GM15510 (cell line): ENCODE results near the gene KCNK10.

Experiments
- POLR2A ChIP-seq: IDR thresholded peaks from 3 replicates; pipeline ENCODE4 v1.6.1; 2011; ENCODE audit warnings: borderline replicate concordance; ENCODE audit not compliant: insufficient read length; ENCODE audit errors: extremely low read depth

Gene KCNK10, protein sequence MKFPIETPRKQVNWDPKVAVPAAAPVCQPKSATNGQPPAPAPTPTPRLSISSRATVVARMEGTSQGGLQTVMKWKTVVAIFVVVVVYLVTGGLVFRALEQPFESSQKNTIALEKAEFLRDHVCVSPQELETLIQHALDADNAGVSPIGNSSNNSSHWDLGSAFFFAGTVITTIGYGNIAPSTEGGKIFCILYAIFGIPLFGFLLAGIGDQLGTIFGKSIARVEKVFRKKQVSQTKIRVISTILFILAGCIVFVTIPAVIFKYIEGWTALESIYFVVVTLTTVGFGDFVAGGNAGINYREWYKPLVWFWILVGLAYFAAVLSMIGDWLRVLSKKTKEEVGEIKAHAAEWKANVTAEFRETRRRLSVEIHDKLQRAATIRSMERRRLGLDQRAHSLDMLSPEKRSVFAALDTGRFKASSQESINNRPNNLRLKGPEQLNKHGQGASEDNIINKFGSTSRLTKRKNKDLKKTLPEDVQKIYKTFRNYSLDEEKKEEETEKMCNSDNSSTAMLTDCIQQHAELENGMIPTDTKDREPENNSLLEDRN

DNA sequence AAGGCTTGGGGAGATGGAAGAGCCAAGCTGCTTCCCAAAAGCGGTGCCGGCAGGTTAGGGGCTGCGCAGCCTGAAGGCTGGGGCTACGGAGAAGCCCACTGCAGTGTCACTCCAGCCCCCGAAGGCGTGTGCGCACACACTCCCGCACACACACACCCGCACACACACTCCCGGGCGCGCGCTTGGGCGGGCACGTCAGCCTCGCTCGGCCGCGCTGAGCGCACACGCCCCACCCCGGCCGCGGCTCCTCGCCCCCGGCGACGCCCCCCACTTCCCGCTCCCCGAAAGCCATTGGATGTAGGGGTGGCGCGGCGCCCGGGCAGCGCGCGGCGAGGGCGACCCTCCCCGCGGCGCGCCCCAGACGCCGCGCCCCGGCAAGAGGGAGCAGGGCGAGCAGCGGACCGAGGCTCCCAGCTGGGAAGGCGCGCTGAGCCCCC, at the start of gene KCNK10:
KCNK10 (minus strand) TSS at position 184 of the 437 bp plus-strand sequence. CDS start 471 bp downstream, outside the sequence.
- TF ChIP-seq POLR2A, result no peak

- no peak for TF ChIP-seq POLR2A
Measured at GRCh38 chr14:88369496-88369895, 46.4 kb upstream of the KCNK10 start.

GRCh38 chr14:88364710-88365413, 41.8 kb upstream of the KCNK10 start:
- TF ChIP-seq POLR2A, result no peak

- TF ChIP-seq POLR2A, result no peak
Measured at GRCh38 chr14:88363644-88364043, 40.6 kb upstream of the KCNK10 start.

DNA sequence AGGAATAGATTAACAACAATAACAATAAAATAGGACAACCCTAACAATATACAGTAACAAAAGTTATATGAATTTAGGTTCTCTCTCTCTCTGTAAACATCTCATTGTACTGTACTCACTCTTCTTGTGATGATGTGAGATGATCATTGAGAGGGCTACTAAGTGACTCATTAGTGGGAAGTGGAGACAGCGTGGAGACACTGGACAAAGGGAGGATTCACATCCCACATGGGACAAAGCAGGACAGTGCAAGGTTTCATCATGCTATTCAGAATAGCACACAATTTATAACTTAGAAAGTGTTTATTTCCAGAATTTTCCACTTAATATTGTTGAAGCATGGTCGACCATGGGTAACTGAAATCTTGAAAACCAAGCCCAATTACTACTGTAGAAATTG, 36.4 kb upstream of the KCNK10 start:
- no peak for TF ChIP-seq POLR2A

GRCh38 chr14:88354358-88354757, 31.3 kb upstream of the KCNK10 start:
- TF ChIP-seq POLR2A, result no peak

- no peak for TF ChIP-seq POLR2A
Measured at GRCh38 chr14:88352698-88353097, 29.6 kb upstream of the KCNK10 start.

DNA sequence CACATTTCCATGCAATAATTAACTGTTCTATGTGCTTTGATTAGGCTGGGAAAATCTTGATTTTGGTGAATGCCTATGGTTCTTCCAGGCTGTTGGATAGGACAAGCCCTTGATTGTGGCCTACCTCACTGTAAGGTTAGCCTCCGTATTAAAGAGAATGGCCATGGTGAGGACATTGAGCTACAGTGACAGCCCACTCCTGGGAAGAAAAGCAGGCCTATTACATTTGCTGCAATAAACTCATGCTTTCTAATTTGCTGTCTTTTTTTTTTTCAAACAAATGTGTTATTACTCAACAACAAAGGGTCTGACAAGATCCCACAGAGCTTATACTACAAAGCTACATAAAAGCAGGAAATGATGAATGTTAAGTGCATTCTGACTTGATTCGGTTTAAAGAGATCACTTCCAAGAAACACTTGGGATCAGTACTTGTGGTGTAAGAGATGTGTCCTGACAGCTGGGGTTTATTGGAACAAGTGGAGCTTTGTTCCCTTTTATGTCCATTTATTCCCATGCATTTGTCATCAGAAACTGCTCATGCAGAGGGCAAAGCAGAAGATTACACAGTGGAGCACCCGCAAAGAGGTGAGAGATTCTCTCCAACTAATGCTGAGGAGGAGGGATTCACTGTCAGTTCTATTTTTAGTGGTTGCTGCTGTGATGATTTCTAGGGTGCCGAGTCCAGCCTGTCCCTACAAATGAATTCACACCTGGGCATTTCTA, 29.1 kb upstream of the KCNK10 start:
- TF ChIP-seq POLR2A, result no peak

DNA sequence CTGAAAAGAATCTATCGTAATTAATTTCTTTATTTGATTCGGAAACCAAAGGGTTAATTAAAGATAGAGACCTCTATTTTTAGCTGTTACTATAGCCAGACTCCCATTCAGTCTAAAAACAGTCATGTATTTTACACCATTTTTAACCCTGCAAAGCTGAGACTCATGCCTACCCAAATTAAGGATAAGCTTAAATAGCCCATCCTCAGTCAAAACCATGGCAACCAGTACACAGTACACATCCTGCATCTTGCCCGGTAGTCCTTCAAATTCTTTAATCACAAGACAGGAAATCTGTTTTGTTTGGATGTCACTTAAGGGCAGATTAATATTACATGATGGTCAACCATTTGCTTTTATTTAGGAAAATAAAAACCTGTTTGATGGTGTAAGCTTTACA, 25.5 kb upstream of the KCNK10 start:
- no peak for TF ChIP-seq POLR2A

GRCh38 chr14:88346048-88346639, 23.1 kb upstream of the KCNK10 start:
- TF ChIP-seq POLR2A, result no peak

- no peak for TF ChIP-seq POLR2A
Measured at GRCh38 chr14:88342980-88343379, 19.9 kb upstream of the KCNK10 start.

DNA sequence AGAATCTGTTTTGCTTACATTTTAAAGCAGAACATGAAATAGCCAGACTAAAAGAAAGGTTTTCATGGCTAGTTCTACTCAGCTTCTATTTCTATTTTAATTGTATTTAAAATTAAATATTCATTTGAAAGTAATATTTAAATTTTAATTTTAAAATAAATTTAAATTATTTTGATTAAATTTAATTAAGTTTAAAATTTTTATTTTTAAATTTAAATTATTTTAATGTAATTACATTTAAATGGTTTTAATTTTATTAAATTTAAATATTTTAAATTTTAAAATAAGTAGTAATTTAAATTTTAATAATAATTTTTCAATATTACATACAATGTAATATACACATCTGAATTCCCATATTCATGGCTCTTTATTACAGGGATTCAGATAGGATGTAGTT, 17.3 kb upstream of the KCNK10 start:
- no peak for TF ChIP-seq POLR2A

GRCh38 chr14:88333036-88333435, 10.0 kb upstream of the KCNK10 start:
- no peak for TF ChIP-seq POLR2A

DNA sequence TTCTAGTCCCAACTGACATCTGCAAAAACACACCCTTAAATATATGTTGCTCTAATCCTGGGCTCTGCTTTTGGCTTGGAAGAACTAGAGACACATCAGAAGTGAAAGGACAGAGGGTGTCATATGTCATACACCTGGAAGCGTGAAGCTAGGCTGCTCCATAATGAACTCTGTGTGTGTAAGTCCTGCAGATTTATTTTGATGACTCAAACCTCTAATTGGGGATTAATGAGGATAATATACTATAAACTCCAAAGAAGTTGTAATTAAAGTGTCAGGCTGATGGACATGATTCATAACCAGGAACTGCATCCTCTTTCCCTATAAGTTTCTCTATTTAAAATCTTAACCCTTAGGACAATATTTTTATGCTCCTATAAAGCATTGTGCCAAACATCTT, 4.4 kb upstream of the KCNK10 start:
- no peak for TF ChIP-seq POLR2A
